Cardiac fibroblast (primary cell): ENCODE results near the gene SMC5.

Experiments
- DNase-seq, 2 donors: peaks; one replicate each; pipeline versions ENCODE4 v3.0.0 to v3.0.0-alpha.2; 2010; ENCODE audit warnings: low read depth in 2 of 2
- H3K4me3 ChIP-seq, 2 donors: replicated peaks in 1 of 2; 1 replicate in 1 of 2; 2 replicates in 1 of 2; pipeline ENCODE4 v1.5.1; 2011; ENCODE audit warnings: low read depth in 2 of 2, low read length in 2 of 2, mild to moderate bottlenecking in 2 of 2, moderate library complexity in 1 of 2
- TF ChIP-seq, protein P1 (sequence below): IDR thresholded peaks from one replicate; pipeline ENCODE4 v1.5.1; 2011; ENCODE audit warnings: low read depth, mild to moderate bottlenecking, low read length, inconsistent platforms

Gene SMC5

DNA sequence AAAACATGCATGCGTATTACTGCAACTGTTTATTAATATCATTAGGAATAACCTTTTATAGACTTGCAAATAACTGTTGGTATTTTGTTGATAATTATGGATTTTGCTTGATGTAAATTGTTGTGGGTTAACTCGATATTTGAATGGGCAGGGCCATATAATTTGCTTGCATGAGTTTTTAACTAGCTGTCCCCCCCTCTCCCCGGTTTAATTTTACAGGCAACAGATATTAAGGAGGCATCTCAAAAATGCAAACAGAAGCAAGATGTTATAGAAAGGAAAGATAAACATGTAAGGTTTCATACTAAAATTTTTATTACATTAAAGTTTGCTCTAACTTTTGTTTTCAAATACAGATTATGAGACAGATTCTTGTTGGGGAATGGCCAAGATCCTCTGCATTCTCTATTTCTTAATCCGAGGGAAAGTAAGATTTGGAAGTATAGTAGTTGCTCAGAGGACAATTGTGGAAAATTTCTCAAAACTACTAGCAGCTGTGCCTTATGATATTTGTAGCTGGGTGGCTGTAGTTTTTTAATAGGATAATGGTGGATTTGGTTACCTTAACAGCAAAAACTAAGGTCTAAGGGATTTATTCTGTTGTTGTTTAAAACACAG lies 27.3 kb downstream of the SMC5 start:
- H3K4me3 ChIP-seq: no peak overlapping the region
- TF ChIP-seq, protein P1, sequence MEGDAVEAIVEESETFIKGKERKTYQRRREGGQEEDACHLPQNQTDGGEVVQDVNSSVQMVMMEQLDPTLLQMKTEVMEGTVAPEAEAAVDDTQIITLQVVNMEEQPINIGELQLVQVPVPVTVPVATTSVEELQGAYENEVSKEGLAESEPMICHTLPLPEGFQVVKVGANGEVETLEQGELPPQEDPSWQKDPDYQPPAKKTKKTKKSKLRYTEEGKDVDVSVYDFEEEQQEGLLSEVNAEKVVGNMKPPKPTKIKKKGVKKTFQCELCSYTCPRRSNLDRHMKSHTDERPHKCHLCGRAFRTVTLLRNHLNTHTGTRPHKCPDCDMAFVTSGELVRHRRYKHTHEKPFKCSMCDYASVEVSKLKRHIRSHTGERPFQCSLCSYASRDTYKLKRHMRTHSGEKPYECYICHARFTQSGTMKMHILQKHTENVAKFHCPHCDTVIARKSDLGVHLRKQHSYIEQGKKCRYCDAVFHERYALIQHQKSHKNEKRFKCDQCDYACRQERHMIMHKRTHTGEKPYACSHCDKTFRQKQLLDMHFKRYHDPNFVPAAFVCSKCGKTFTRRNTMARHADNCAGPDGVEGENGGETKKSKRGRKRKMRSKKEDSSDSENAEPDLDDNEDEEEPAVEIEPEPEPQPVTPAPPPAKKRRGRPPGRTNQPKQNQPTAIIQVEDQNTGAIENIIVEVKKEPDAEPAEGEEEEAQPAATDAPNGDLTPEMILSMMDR: no peak
- DNase-seq: peak in 1 of 2 donors; percentile 30

DNA sequence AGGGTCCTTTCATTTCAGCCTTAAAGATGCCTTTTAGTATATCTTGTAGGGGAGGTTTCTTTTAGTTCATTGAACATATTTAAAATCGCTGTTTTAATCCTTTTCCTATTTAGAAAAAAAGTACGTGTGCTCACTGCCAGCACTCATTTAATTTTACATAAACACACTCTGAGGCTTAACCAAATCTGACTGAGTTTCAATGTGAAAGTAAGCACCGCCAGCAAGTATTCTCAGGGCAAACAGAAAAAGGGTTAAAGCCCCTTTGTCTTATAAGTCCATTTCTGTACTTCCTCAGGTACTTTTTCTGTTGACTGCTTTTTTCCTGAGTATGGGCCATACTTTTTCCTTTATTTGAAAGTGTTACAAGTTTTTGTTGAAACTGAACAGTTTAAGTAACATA lies 31.8 kb downstream of the SMC5 start:
- no peak for DNase-seq
- H3K4me3 ChIP-seq: no peak overlapping the region
- TF ChIP-seq, protein P1: no peak

DNA sequence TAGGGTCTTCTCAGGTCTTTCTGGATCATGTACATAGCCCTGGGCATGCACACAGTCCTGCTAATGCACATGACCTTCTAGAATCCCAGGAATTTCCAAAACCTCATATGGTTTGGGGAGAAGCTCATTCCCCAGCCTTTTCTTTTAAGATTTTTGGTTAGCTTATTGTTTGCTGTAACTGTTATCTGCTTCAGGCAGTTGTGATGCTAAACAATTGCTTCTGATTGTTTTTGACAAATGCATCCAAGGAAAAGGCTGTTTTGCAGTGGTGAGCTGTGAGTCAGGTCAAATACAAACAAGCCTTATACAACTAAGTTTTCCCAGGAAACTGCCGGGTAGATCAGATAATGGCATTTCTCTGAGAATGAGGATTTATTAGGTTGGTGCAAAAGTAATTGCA lies 32.7 kb downstream of the SMC5 start:
- TF ChIP-seq, protein P1: no peak
- no peak overlapping the region for H3K4me3 ChIP-seq
- peak; percentile 7 to 42 for DNase-seq

DNA sequence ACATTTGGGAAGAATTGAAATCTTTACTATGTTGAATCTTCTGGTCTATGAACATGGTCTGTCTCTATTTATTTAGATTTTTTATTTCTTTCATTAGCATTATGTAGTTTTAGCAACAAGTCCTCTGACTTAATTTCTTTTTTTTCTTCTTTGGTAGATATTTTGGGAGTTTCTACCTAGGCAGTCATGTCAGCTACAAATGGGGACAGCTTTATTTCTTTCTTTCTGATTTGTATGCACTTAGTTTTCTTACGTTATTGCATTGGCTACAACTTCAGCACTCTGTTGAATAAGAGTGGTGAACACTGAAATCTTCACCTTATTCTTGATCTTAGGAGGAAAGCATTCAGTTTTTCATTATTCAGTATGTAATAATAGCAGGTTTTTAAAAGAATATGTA lies 33.5 kb downstream of the SMC5 start:
- H3K4me3 ChIP-seq: no peak overlapping the region
- DNase-seq: no peak
- TF ChIP-seq, protein P1: no peak

DNA sequence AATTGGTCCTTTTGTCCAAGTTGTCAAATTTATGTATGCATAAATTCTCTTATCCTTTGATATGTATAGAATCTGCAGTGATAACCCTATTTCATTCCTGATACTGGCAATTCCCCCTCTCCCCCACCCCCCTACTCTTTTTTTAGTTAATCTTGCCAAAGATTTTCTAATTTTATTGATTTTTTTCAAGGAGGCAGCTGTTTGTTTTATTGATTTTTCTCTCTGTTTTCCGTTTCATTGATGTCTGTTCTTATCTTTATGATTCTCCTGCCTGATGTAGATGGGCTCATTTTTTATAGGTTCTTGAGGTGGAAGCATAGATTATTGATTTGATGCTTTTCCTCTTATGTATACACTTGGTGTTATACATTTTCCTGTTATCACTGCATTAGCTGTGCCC lies 34.4 kb downstream of the SMC5 start:
- no peak overlapping the region for H3K4me3 ChIP-seq
- TF ChIP-seq, protein P1: no peak
- no peak for DNase-seq

DNA sequence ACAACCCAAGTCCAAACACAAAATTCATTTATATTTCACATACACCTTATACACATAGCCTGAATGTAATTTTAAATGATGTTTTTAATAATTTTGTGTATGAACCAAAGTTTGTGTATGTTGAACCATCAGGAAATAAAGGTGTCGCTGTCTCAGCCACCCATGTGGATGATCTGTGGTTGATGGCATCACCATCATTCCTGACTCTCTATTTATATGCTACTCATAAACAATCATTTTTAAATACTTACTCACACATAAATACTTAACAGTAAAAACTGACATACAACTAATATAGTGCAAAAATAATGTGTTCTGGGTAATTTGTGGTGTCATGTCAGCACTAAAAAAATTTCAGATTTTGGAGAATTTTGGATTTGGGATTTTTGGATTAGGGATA lies 38.4 kb downstream of the SMC5 start:
- no peak overlapping the region for H3K4me3 ChIP-seq
- peak in 1 of 2 donors; percentile 27 for DNase-seq
- TF ChIP-seq, protein P1: no peak

DNA sequence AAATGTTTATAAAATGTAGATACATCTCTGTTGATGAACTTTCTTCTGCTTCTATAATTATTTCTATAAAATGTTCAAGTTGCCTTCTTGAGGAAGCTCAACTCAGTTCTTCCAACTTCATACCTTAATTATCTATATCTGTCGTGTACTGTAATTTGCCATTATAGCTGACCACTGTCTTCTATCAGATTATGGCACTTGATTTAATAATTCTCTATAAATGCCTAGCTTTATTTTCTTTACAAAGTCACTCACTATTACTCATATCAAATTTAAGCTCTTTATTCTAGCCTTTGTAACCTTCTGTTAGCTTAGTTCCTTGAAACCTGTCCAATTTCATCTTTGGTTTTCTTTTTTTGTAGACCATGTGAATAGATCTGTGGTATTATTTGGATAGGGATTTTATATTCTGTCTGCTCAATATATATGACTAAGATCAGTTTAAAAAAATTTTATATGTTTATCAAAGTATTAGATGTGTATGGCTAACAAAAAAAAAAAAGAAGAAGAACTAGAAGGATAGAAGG lies 39.5 kb downstream of the SMC5 start:
- H3K4me3 ChIP-seq: no peak overlapping the region
- TF ChIP-seq, protein P1: no peak
- DNase-seq: no peak
